ENCODE data around the gene ADTRP.

Gene ADTRP, protein sequence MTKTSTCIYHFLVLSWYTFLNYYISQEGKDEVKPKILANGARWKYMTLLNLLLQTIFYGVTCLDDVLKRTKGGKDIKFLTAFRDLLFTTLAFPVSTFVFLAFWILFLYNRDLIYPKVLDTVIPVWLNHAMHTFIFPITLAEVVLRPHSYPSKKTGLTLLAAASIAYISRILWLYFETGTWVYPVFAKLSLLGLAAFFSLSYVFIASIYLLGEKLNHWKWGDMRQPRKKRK

DNA sequence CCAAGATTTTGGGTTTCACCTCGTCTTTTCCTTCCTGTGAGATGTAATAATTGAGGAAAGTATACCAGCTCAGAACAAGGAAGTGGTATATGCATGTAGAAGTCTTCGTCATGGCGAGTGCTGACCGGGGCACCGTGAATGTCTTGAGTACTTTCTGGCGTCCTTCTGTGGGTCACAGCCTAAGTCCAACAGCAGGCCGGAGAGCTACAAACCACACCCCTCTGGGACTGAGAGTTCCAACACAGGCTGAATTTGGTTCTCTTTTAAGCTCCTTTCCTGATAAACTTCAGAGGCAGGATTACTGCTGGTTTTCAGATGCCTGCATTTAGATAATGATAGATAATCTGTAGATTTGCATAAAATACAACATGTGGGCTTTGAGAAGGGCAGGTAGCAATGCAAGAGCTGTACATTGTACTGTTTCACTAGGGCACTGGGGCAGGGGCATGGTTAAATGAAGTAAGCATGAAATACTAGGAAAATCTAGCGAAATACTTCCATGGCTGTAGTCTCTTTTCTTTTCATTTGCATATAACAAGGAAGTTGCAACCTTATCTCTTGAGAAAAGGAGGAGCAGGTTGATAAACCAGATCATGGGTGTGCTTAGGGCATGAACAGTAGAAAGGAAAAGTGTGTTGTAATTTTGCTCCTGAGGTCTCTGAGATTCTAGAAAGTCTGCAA is at the start of gene ADTRP:
TSS of gene ADTRP (minus strand) at position 156 of the 681 bp plus-strand sequence. CDS start at position 112, 44 bp downstream.
- no peak for DNase-seq

DNA sequence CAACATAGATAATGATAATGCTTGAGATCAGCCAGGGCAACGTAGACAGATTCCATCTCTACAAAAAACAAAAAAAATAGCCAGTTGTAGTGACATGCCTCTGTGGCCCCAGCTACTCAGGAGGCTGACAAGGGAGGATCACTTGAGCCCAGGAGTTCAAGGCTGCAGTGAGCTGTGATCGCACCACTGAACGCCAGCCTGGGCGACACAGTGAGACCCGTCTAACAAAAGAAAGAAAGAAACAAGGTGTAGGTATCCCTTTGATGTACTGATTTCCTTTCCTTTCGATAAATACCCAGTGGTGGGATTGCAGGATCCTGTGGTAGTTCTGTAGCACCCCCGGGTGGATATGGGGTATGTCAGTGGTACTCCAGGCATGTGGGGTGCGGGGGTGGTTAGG is 48.2 kb upstream of the ADTRP start:
- DNase-seq: no peak

DNA sequence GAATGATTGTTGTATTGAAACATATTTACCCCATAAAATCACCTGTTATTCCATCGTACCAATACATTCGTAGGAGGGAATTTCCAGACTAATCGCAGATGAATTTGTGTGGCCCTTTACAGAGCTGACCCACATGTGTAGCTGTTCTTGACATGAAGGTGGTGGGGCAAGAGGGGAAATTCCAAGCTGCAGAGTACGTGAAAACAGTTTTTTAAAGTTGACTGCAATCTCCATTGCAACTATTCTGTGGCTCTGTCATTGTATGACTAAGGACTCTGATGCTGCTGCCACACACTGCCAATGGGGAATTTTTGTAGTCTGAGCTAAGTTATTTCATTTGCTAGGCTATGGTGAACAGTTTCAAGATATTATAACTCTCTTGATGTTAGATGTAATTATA is 46.4 kb upstream of the ADTRP start:
- no peak for DNase-seq

DNA sequence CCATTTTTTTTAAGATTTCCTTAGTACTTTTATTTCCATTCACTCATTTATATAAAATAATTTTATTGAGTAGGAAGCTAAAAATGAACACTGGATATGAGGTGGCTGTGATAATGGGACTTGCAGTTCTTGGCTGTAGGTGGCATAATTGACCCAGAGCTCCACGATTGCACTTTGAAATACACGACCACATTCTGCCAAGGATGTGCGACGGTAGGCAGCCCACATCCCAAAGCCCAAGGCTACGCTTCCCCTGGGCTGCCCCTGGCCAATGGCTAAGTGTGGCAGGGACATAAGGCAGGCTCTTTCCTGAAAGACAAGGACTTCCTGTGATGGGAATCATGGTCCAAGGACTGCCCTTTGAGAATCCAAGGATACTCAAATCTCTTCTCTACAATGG is 43.7 kb upstream of the ADTRP start:
- DNase-seq: no peak

DNA sequence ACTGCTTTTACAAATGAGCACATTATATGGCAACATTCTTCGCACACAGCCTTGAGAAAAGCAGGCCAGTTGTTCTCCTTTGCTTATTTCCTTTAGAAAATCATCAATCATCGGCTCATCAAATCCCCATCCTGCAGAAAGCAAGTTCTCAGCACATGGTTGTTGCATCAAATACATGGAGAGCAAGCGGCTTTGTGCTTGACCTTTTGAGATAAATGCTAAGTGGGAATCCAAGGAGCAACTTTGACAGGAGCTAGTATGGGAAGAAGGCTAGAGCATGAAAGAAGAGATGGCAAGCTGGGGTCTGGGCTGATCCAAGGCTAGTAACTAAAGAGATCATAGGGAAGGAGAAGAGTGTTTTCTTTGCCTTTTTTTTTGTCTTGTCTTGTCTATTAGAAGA is 43.2 kb upstream of the ADTRP start:
- no peak for DNase-seq

DNA sequence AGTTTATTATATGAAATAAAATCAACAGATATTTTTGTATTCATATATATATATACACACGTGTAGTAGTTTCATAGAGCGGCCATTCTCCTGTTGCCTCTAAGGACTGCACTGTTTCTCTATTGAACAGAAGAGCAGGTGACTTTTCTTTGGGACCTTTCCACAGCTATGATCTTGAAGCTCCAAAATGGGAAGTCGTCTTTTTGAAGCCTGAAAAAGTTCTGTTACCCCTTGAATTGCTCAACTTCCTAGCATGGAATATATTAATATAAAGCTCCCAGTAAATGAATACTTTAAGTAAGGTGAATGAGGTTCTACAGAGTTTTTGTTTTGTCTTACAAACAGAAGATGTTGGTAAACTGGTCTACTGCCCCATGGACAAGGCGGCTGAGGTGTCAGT is 42.2 kb upstream of the ADTRP start:
- no peak for DNase-seq

DNA sequence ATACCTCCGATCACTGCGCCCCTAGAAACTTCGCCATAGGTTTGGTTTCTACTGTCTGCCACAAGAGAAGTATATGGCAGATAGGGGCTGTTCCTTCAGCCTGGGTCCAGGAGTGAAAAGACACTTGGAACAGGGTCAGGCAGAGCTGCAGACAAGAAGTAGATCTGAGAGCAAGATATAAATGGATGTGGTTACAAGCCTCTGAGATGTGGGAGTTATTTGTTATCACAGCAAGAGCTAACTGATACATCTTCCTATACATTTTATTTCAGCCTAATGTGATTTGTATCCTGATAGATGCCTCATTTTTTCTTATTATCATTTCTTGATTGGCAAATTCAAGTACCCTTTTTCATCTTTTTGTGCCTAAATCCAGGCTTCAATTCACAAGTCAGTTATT is 40.9 kb upstream of the ADTRP start:
- no peak for DNase-seq

DNA sequence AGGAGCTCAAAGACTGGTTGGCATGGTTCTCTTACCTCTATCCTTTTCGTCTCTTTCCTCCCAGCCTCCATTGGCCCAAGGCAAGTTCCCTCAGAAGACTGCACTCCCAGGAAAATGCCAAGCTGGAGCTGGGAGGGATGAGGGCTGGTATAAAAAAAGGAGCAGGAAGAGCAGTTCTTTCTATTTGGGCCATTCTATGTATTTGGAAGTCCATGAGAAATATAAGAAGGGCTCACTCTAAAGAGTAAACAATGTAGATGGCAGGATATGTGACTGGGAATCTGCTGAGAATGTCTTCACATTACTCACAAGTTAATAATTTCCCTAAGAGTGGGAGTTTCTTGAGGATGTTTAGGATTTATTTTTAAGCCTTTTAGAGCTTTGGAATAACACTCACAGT is 36.6 kb upstream of the ADTRP start:
- DNase-seq: no peak

DNA sequence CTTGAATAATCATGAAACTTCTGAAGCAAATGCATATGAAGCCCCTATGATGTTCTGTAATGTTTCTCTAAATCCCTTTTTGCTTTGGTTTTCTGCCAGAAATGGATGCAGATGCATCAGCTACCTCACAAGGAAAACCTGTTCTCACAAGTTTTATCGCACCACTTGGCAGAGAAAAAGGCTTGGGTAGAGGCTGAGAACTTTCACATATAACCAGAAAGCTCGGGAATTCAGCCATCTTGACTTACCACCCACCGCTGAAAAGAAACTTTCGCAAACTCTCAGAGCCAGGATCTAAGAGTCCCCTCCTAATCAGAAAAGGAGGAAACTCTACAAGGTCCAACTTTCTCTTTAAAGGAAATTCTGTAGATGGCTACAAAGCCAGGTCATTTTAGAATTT is 36.2 kb upstream of the ADTRP start:
- DNase-seq: no peak

DNA sequence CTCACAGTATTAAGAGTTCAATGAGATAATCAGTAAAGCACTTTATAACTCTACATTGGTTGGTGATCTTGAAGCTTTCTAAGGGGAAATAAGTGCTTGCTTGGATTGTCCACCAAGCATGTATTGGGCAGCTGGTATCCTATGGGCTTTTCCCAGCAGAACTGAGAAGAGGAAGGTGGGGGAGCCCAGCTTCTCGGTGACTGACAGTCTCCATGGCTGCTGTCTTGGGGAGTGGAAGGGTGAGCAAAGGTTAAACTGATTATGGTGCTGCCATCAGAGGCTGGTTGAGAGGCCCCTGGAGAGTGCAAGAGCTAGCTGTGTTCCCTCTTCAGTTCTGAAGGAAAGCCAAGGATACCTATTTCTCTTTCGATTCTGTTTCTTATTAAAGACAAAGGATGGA is 35.5 kb upstream of the ADTRP start:
- no peak for DNase-seq

DNA sequence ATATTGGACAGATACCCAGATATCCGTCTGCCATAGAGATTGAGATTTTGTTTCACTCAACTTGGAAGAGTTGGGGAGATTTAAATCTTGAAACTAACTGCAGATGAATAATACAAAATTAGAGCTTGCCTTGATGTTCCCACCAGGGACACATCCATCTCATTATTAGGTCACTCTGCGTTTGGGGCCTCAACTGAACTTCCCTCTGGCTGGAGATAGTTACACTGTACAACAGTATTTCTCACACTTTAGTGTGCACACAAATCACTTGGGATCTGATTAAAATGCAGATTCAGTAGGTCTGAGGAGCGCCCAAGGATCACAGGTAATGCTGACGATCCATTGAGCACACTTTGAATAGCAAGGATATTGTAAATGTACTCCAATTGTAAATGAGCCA is 35.0 kb upstream of the ADTRP start:
- no peak for DNase-seq

DNA sequence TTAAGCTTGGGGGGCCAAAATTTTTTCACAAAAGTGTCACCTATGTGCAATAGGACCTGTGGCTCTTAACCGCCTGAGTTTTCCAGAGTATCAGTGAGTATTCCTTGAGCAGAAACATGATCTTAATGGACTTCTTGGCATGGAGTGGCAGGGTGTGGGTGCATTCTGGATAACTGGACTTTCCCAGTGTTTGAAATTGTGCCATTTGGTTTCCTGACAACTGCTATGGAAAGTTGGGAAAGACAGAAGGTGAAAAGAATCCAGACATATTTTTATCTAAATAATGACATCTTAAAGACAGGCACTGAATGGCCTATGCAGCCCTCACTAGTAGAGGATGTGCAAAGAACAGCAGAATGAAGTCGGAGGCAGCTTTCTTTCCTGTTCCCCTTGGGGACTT is 34.3 kb upstream of the ADTRP start:
- no peak for DNase-seq

DNA sequence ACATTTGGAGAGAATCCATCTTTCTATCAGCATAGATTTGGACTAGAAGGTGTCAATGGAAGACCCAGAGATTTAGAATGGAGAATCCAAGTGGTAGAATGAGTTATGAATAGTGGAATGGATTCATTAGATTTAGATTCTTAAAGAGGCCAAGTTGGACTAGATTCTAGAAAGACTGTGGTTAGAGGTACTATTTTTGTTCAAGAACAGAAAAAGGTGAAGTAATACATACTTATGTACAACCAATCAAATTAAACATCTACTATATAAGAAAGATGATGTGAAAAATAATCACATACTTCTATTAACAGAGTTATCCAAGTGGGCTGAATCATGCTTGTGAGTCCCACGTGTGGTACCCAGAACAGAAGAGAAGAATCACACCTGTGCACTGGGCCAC is 33.8 kb upstream of the ADTRP start:
- DNase-seq: no peak

DNA sequence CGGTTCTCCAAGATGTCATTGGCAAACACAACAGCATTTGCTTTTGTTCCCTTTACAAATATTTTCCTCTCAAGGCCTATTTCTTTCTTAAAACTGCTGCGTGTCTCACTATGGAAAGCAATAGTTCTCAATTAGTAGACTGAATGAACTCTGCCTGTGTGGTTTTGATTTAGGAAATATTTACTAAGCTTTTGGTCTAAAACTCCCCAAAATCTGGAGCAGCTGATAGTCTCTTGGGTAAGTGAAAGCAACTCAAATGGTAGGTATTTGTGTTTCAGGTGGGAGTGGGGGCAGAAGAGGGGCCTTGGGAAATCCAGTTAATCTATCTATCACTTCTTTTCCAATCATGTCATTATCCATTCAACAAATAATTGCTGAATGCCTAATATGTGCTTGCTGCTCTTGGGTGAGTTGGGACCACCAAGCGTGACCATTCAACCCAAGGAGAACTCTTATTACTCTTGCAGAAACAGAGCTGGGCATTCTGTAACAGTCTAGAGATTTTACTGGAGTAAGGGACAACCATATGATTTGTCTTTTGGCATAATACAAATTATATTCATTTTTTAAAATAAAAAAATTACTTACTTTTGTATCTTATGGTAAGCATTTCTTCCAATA is 33.2 kb upstream of the ADTRP start:
- DNase-seq: no peak

DNA sequence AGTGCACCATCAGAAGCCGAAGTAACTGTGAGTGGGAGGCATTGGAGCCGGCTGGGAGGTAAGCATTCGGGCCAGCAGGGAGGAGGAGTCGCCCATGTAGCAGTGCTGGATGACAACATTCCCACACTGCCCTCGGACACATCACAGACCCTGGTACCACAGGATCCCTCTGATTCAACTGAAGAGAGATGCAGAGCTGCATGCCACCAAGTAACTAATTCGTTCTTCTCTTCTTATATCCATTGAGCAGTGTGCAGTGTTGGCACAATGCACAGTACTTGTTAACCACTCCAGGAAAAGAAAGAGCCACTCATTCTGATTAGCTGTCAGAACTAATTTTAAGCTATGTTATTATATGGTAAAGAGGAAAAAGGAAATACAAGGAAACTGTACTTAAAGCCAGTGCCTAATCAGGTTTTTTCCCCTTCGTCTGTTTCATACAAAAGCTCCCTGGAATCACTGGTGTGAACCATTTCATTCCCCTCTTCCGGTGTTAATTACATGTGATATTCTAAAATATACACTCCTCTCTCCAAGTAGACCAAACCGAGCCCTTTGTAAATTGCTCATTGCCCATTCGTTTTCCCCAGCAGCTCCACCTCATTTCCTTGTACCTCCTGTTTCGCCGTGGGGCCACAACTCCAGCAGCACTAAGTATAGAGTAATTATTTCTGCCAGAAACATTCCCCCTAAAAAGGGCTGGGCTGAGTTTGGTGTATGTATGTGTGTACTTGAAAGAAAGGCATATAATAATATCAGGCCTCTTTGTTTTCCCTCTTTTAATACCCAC is 32.4 kb upstream of the ADTRP start:
- DNase-seq: no peak

DNA sequence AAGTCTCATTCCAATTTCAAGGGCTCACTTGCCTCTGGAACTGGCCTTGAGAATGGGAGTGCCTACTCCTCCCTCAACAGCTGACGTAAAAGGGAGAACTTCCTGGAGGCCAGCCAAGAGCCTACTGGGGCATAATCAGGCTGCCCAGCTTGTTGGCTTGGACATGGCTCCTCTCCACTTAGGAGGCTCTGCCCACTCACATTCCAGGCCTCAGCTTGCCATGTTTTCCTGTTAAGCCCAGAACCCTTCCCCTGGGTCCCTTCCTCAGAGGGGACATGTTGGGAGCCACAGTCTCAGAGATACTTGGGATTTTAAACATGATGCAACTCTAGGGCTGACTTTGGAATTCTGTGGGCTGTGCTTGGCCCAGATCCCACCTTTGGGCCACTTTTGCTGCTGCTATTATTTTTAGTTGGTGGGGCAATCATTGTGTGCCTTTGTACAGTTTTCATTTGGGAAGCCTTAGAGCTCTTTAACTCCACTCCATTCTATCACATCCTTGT is 31.5 kb upstream of the ADTRP start:
- DNase-seq: peak; percentile 21

DNA sequence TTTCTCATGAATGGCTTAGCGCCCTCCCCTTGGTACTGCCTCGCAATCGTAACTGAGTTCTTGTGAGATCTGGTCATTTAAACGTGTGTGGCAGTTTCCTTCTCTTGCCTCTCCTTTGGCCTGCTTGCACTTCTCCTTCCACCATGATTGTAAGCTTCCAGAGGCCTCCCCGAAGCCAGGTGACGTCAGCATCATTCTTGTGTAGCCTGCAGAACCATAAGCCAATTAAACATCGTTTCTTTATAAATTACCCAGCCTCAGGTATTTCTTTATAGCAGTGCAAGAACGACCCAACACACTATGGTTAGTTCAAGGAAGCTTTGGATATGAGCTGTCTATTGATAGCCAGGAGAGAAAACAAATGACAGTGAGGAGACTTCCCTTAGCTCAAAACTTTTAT is 29.5 kb upstream of the ADTRP start:
- DNase-seq: no peak

DNA sequence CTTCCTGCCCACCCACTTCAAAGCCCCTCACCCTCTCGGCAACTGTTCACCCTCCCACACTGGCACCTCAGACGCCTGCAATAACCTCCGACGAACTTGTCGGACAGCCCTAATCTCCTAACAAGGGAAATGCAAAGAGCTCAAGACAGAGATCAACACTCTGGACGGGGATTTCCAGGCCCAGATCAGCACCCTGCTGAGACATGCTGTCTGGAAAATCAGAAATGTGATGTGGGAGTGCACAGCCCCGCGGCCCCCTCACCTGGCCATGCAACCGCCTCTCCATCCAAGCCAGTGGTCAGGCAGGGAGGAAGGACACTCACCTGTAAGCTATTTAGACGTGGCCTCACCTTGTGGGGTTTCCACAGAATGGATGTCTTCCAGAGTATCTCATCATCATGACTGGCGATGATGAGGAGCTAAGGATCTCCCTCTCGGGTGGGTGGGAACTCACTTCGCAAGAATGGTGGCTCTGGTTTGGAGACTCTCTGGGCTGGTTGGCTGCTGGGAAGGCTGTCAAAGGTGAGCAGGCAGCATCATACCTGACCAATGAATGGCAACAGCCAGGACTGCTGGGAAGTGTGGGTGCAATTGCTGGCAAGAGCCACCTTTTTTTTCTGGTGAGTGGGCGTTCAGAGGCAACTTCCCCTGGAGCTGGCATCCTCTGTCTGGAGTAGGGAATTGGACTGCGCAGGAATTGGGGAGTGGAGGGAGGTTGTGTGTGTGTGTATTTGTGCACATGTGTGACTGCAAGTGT is 28.1 kb upstream of the ADTRP start:
- no peak for DNase-seq

DNA sequence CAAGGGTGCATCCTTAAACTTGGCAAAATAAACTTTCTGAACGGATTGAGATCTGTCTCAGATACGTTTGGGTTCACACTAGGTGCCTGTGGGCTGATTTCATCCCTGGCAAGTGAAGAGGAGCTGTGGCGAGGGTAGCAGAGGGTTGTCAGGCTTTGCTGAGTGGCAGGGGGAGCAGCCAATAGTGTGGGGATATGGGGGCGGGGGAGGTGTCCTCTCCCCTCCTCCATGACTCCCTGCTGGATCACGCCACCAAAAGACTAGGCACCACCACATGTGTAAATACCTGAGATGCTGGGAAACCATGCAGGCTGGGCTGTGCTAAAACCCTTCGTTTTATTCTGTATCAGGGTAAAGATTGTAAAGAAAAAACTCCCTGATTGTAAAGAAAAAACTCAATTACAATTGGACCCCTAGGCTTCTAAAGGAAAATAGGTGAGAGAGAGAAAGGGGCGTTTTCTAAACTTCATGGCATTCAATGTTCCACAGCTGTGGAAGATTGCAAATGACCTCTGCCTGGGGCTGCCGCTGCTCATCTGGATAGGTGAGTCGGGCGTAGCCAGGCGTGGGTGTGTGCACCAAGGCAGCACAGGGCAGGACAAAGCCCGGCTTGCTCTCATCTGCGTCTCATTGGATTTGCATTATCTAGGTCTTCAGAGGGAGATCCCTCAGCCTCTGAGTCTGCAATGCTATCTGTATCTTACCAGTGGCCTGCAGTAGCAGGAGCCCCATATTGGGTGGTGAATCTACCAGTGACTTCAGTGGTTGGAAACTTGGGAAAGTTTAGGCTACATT is 26.9 kb upstream of the ADTRP start:
- DNase-seq: no peak

DNA sequence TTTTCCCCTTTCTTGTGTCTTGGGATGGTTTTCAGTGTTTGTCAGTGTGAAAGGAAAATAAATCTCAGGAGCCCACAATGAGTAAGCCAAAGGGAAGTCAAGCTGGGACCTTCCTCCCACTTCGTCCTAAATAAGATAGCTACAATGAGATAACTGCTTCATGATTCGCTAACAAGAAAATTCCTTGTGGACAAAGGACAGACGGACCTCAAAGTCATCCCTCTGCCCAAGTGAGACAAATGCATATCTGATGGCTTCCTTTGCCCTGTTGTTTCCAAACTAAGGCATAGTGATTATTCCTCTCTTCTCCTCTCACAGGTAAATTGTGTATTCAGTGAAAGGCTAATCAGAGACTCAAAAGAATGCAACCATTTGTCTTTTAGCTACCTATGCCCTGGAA is 26.1 kb upstream of the ADTRP start:
- DNase-seq: no peak

DNA sequence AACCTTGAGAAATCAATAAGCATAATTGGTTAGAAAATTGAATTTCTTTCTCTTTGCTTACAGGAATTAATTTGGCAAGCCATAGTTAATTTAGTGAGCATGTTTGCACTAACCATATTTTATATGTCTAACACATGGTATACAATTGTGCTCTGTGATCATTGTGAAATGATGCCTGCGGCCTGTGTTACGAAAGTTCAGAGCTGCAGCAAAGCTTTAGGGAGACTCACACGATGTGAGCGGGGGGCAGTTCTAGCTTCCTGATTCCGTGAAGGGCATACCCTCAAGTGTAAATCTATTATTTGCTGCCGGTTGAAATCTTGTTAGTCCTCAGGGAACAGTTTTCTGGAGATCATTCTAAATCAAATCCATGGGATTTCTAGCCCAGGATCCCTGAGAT is 25.5 kb upstream of the ADTRP start:
- no peak for DNase-seq

DNA sequence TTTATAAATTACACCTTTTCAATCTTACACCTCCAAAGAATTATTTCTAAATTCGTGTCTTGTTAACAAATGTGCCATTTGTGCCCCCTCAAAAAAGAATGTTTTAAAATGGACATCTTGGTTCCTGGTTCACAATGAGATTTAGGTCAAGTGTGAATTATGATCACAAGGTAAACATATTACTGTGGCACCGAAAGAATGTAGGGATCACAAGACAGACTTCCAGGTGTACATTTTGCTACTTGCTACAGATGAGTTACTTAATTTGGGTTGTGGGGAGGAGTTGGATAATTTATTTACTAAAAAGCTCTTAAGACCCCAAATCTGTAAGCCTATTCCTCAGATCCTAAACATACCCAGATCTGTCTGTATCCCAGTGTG is 25.0 kb upstream of the ADTRP start:
- no peak for DNase-seq
